C1 segment of cervical spinal cord (tissue), 14 donors: ENCODE data around the gene SMAD4.
"Not testable (repeated sequence)": the region's sequence is repeated elsewhere in the genome, so short reads cannot be mapped to it uniquely, and the experiment has no call there.

ENCODE experiments used
- DNase-seq, 14 donors: peaks; one replicate each; lab custom pipeline; 2025; lab: John Stamatoyannopoulos, UW

Gene SMAD4

DNA sequence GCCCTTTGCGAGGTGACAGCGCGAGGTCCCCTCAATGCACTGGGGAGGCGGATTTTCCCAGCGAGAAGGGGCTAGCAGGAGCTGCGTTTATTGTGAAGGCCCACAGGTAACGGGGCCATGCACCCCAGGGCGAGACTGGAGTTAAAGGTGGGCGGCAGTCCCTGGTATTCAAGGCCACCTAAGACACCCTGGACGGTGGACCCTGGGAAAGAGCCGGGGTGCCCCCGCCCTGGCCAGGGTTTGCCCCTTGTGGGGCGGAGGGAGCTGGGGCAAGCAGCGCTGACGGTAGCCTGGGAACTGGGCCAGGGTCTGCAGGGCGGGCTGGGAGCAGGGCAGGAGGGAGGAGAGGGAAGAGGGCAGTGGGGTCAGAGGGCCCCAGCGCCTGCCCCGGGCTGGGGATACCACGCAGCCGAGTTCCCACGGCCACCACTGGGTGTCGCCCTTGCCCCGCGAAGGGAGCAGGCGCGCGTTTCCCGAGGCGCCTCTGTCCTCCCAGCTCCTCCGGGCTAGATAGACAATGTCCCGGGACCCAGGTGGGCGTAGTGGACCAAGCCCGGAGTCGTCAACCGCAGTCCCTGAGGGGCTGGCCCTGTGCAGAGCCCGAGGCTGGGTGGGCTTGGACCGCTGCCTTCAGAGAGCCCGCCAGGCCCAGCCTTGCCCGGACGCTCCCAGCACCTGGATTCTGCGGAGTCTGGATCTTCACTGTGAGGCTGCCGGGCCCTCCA is 80.2 kb downstream of the SMAD4 start:
- peak in 13 of 14 donors; percentile 2 to 72 (median 14) for DNase-seq

DNA sequence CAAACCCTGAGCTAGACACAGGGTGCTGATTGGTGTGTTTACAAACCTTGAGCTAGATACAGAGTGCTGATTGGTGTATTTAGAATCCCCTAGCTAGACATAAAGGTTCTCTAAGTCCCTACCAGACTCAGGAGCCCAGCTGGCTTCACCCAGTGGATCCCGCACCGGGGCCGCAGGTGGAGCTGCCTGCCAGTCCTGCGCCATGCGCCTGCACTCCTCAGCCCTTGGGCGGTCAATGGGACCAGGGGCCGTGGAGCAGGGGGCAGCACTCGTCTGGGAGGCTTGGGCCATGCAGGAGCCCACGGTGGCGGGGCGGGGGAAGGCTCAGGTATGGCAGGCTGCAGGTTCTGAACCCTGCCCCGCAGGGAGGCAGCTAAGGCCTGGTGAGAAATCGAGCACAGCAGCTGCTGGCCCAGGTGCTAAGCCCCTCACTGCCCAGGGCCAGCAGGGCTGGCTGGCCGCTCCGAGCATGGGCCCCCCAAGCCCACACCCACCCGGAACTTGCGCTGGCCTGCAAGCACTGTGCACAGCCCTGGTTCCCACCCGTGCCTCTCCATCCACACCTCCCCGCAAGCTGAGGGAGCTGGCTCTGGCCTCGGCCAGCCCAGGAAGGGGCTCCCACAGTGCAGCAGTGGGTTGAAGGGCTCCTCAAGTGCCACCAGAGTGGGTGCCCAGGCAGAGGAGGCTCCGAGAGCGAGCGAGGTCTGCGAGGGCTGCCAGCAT is 81.8 kb downstream of the SMAD4 start:
- DNase-seq: not testable (repeated sequence)

DNA sequence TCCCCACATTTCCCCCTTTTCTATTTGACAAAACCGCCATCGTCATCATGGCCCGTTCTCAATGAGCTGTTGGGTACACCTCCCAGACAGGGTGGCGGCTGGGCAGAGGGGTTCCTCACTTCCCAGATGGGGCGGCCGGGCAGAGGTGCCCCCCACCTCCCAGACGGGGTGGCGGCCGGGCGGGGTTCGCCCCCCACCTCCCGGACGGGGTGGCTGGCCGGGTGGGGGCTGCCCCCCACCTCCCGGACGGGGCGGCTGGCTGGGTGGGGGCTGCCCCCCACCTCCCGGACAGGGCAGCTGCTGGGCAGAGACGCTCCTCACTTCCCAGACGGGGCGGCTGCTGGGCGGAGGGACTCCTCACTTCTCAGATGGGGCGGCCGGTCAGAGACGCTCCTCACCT is 87.0 kb downstream of the SMAD4 start:
- not testable (repeated sequence) for DNase-seq

DNA sequence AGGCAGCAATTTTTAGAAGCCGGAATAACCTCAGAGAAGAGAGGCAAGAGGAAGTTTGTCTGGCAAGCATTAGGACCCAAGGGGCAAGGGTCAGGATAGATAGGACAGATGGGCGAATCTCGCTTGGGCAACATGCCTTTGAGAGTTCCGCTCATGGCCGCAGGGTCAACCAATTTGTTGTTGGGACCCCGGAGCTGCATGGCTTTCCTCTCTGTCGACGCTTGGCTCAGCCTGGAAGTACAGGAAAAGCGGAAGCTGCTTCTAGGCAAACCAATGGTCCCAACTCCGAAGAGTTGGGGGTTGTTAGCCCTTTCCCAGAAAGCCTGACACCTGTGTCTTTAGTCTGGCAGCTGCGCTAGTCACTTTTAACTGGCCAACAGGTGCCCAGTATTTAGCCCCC is 89.5 kb downstream of the SMAD4 start:
- DNase-seq: not testable (repeated sequence)

DNA sequence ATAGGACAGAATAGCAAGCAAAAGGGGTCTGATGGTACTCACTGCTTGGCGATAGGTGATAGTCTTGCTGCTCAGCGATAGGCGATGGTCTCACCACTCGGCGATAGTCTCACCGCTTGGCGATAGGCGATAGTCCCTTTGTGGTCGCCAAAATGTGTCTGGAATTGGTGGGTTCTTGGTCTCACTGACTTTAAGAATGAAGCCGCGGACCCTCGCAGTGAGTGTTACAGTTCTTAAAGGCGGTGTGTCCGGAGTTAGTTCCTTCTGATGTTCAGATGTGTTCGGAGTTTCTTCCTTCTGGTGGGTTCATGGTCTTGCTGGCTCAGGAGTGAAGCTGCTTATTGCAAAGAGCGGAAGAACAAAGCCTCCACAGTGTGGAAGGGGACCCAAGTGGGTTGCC is 90.0 kb downstream of the SMAD4 start:
- DNase-seq: not testable (repeated sequence)

DNA sequence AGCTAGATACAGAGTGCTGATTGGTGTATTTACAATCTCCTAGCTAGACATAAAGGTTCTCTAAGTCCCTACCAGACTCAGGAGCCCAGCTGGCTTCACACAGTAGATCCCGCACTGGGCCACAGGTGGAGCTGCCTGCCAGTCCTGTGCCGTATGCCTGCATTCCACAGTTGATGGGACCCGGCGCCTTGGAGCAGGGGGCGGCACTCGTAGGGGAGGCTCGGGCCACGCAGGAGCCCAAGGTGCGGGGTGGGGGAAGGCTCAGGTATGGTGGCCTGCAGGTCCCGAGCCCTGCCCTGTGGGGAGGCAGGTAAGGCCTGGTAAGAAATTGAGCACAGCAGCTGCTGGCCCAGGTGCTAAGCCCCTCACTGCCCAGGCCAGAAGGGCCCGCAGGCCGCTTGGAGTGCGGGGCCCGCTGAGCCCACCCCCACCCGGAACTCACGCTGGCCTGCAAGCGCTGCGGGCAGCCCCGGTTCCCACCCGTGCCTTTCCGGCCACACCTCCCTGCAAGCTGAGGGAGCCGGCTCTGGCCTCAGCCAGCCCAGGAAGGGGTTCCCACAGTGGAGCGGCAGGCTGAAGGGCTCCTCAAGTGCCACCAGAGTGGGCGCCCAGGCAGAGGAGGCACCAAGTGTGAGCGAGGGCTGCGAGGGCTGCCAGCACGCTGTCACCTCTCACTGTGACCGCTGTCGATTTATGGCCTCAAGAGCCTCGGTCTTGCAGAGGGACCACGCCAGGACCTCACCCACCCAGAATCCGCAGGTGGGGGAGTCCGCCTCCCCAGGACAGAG is 91.0 kb downstream of the SMAD4 start:
- DNase-seq: no peak

DNA sequence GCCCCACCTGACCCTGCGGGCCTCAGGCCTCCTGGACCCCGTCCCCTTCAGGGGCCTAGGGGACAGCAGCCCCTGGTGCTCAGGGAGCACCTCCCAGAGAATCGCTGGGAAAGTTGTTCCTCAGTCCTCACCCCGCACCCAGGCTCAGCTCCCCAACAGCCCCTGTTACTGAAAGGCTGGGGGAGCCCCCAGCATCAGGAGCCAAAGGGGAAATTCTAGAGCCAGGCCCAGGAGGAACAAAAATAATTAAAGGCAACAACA is 91.5 kb downstream of the SMAD4 start:
- no peak for DNase-seq

DNA sequence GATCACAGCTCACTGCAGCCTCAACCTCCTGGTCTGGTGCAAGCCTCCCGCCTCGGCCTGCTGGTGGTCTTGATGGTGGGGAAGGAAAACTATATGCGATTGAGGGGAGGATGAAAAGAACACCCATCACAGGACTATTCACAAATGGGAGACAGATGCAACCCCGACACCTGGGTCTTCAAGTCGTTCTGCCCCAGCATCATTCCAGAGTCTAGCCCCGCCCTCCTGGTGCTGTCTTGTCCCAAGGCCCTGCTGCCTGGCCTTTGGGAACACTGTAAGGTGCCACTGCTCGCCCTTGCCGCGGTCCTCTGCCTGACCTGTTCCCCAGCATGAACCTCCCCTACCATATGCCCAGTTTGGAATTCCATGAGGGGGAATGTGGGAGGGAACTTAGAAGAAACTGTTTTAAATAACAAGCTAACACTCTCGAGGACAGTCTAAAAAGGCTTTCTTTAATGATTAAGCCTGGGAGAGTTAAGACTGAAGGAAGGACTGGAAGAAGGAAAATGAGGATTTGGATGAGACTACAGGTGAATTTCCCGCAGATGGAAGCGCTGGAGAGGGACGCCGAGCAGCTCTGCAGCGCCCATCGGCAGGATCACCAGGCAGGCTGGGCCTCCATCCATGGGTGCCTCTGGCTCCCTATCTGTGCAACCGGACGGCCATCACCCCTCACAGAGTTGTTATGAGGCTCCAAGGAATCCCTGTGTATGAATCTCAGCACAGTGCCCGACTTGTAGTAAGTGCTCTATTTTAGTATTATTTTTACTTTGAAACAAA is 92.4 kb downstream of the SMAD4 start:
- DNase-seq: no peak

DNA sequence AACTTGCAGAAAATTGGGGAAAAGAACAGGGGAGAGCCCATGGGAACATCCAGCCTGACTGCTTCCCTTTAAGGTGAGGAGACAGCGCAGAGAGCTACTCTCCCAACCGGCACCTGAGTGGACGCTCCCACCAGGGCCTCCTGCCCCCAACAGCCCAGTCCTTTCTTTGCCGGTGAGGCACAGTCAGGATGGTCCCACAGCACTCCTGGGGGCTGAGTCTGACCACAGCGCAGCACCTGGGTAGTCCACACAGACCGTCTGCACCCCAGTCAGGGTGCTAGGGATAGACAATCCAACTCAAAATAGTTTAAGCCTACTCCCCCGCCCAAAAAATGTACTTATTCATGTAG is 93.0 kb downstream of the SMAD4 start:
- DNase-seq: no peak

DNA sequence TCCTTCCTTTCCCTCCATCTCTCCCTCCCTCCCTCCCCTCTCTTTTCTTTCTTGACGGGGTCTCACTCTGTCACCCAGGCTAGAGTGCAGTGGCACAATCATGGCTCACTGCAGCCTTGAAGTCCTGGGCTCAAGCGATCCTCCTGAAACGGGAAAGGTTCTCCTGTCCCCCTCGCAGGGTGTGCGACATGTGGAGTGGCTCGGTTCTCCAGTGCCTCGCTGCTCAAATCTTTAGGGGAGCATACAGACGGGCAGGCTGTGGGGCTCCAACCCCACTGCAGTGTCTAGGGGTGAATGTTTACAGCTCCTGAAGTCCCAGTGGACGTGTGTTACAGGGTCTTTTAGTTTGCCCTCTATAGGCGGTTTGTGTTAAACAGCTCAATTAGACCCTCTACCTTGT is 93.5 kb downstream of the SMAD4 start:
- no peak for DNase-seq

DNA sequence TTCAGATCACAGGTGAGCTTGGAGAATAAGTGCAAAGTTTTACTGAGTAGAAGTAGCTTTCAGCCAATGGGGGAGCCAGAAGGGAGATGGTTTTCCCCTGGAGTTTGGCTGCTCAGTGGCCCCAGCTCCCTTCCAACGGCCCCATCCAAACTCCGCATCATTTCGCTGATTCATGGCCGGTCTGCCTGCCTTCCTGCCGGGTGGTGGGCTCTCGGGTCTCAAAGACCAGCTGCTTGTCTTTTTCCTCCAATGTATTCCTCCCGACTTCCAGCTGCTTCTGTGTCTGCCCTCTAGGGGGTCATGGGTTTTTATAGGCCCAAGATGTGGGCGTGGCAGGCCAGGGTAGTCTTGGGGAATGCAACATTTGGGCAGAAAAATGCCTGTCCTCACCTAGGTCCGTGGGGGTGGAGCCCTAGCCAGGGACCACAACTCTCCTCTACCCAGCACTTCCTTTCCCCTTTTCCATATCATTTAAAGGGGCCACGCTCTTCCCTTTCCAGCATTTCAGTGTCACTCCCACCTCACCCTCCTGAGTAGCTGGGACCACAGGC is 94.0 kb downstream of the SMAD4 start:
- DNase-seq: no peak

DNA sequence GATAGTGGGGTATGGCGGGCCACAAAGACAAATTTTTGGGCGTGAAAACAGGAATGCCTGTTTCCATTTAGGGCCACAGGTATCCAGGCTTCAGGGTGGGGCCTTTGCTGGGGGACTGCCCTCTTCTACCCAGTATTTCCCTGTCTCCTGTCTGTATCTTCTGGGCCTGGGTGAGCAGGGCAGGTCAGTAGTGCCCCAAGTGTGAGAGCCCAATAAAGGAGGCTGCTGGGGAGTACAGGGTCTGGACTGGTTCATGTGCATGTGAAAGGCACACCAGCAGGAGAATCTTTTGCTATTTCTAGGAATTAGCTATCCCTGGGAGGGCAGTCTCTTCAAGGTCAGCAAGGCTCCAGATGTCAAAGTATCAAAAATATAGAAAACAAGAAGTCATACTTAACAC is 96.0 kb downstream of the SMAD4 start:
- DNase-seq: no peak

DNA sequence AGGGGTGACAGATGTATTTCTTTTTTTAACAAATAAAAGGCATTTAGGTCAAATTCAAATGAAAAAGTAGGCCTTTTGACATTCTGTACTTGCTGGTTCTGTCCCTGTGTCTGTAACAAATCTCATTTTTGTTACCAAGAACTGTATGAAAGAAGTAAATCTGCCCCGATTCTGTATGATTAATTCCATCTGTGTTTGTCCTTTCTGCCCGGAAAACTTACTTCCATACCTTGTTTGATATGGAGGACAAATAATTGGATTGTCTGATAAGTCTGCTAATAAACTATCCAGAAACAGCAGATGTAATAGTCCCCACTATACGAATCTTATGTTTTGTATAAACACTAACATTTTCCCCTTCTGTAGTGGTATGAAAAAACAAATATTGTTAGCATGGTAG is 97.7 kb downstream of the SMAD4 start:
- no peak for DNase-seq

DNA sequence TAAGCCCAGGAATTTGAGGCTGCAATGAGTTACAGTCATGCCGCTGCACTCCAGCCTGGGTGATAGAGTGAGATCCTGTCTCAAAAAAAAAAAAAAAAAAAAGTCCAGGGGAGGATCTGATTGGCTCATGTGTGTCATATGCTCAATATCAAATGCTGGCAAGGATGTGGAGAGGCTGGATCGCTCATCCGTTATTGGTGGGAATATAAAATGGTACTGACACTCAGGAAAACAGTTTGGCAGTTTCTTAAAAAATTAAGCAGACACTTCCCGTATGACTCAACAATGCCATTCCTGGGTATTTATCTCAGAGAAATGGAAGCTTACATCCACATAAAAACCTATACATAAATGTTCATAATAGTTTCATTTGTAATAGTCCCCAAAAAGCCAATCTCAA is 98.5 kb downstream of the SMAD4 start:
- no peak for DNase-seq

DNA sequence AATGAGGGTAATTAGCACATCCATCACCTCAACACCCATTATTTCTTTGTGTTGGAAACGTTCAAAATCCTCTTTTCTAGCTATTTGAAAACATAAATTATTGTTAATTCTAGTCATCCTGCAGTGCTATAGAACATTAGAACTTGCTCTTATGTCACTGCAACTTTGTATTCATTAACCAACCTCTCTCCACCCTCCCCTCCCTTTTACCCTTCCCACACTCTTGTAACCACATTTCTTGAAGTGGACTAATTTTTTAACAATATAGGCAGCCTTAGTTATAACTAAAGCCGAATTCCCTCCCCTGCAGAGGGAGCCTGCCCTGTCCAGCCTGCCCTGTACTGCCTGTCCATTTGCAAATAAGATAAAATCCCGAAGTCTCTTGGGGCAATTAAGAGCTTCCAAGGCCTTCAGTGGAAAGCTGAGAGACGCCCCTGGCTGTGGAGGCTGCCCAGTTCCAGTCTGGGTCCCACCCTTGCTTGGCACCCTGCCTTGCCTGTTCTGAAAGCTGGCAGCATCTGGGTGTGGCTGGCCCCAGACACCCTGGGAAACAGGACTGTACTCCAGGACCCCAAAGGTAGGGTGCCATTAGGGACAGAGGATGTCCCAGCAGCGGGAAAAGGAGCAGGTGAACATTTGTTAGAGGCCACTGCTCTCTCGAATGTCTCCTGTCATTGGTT is 102.4 kb downstream of the SMAD4 start:
- DNase-seq: no peak

DNA sequence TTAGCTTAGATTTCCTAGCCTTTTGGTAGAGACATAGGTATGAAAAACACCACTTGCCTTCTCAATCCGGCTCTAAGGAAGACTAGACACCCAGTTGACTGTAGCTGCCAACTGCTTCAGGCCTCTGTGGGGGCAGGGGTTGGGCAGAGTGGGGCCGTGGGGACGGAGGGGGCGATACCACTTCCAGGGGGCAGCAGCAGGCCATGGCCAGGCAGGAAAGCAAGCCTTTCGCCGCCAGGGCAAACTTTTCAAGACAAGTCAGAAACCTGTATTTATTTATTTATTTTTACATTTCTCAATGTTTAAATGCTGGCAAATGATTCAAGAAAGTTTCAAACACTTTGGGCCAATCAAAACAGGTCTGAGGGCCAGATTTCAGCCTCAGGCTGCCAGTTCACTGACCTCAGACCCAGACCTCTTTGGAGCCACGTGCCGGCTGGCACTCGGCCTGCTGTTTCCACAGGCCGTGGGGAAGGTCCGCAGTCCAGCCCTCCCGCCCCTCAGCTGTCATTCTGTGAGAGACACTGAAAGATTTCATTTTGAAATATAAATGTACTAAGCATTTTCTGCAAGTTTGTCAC is 103.7 kb downstream of the SMAD4 start:
- DNase-seq: no peak
